K562 (cell line): Measurements from ENCODE around the gene PARD3. TPM values are rescaled to one million over a fixed set of nuclear protein-coding genes. Genes with fewer than 3 reads are reported as not detected.

ENCODE experiments used
- ATAC-seq: fragments of 200-7000 bp; cut with Tn5 transposase; 3 replicates; pipeline ENCODE4 v1.9.1; 2020; ENCODE audit warnings: moderate library complexity
- BruUV-seq: library from RNA; stranded (reverse); fragments of 400-500 nt; replicated peaks from 2 replicates; lab custom pipeline; 2021; lab: Mats Ljungman, UMichigan
- CTCF ChIA-PET: fragments of 300-600 bp; formaldehyde crosslinking; extraction: SDS; loops from one replicate; lab custom pipeline; 2021; ENCODE audit warnings: low intra/inter-chr PET ratio; lab: Yijun Ruan, JAX
- POLR2A ChIA-PET: fragments of 300-600, 350-650 bp; sonication (Branson Sonifier 250); formaldehyde crosslinking; extraction: SDS; loops from one replicate; lab custom pipeline; 2021; ENCODE audit warnings: antibody characterized with exemption, inconsistent platforms; lab: Yijun Ruan, JAX
- DNase-seq, 4 experiments: peaks; one replicate each; pipeline versions ENCODE4 v3.0.0 to v3.0.0-alpha.2; 2011 to 2018; ENCODE audit warnings: low spot score in 3 of 4, mixed read lengths in 3 of 4; ENCODE audit errors: extremely low read depth in 1 of 4
- FAIRE-seq: peaks from 2 replicates; lab custom pipeline; 2011; peaks lifted over from hg19 to GRCh38; lab: Jason Lieb, UNC
- H2AFZ ChIP-seq: 2 replicates; pipeline ENCODE4 v1.6.0; 2011; ENCODE audit warnings: low read depth, low read length, control low read depth, inconsistent platforms
- H3K27ac ChIP-seq: fragments of 200-600 bp; 3 replicates; pipeline ENCODE4 v1.8.0; 2011; ENCODE audit warnings: low read depth, mild to moderate bottlenecking, control low read depth, inconsistent platforms, low read length, moderate library complexity, mixed read lengths; ENCODE audit errors: extremely low read depth
- H3K27me3 ChIP-seq, 2 experiments: fragments of 300-600 bp in 1 of 2; 2 replicates in 1 of 2; 3 replicates in 1 of 2; pipeline versions ENCODE4 v1.6.0 to v1.8.0; 2011; ENCODE audit warnings: inconsistent platforms in 2 of 2, low read length in 2 of 2, mild to moderate bottlenecking in 1 of 2, mixed read lengths in 1 of 2, moderate library complexity in 1 of 2; ENCODE audit not compliant: control insufficient read depth in 2 of 2, insufficient read depth in 2 of 2
- H3K36me3 ChIP-seq: fragments of 300-600 bp; 3 replicates; pipeline ENCODE4 v1.8.0; 2011; ENCODE audit warnings: mild to moderate bottlenecking, low read length, inconsistent platforms; ENCODE audit not compliant: control insufficient read depth, insufficient read depth
- H3K4me1 ChIP-seq, 2 experiments: fragments of 200-600 bp in 1 of 2; replicated peaks in 1 of 2; 2 replicates in 1 of 2; 3 replicates in 1 of 2; pipeline versions ENCODE4 v1.5.1 to v1.8.0; 2011; ENCODE audit warnings: inconsistent platforms in 2 of 2, low read length in 2 of 2, mild to moderate bottlenecking in 1 of 2, mixed read lengths in 1 of 2, moderate library complexity in 1 of 2; ENCODE audit not compliant: control insufficient read depth in 2 of 2, insufficient read depth in 2 of 2
- H3K4me2 ChIP-seq: 2 replicates; pipeline ENCODE4 v1.6.1; 2011; ENCODE audit warnings: low read length, control low read depth, inconsistent platforms, mixed read lengths; ENCODE audit not compliant: insufficient read depth
- H3K4me3 ChIP-seq: fragments of 200-600 bp; sonication (generic), shearing (Covaris generic); 2 replicates; pipeline ENCODE4 v1.5.1; 2016; ENCODE audit warnings: control low read depth, inconsistent platforms
- H3K79me2 ChIP-seq: fragments of 200-600 bp; 3 replicates; pipeline ENCODE4 v1.8.0; 2011; ENCODE audit warnings: low read length, inconsistent platforms; ENCODE audit not compliant: control insufficient read depth, insufficient read depth
- H3K9ac ChIP-seq, 2 experiments: 2 replicates each; pipeline versions ENCODE4 v1.6.0 to v1.6.1; 2011; ENCODE audit warnings: low read depth in 2 of 2, low read length in 2 of 2, control low read depth in 1 of 2, inconsistent platforms in 1 of 2, mild to moderate bottlenecking in 1 of 2, mixed read lengths in 1 of 2; ENCODE audit not compliant: insufficient read depth in 1 of 2
- H3K9me1 ChIP-seq: one replicate; pipeline ENCODE4 v1.6.0; 2011; ENCODE audit warnings: inconsistent platforms, mild to moderate bottlenecking, low read length, moderate library complexity; ENCODE audit not compliant: control insufficient read depth, insufficient read depth
- H3K9me3 ChIP-seq: replicated peaks from 2 replicates; pipeline ENCODE4 v1.5.1; 2011; ENCODE audit warnings: low read depth, low read length, inconsistent platforms; ENCODE audit not compliant: control insufficient read depth, insufficient read depth
- H4K20me1 ChIP-seq: replicated peaks from 2 replicates; pipeline ENCODE4 v1.6.1; 2011; ENCODE audit warnings: low read length, inconsistent platforms, mixed read lengths; ENCODE audit not compliant: control insufficient read depth, insufficient read depth
- WGBS: fragments of 100-300 bp; shearing (Covaris generic); methylation state at CpG from one replicate; pipeline ENCODE4 v1.1.6; 2016; ENCODE audit warnings: low coverage, mixed read lengths; ENCODE audit not compliant: insufficient coverage; ENCODE audit errors: missing lambda C conversion rate; 5-methylcytosine and 5-hydroxymethylcytosine counted together
- in situ Hi-C: fragments of 300-500 bp; cut with MboI; formaldehyde crosslinking; loops from 4 replicates; pipeline ENCODE4 v1.15.0; 2018; ENCODE audit warnings: inconsistent platforms, mixed read lengths
- intact Hi-C: fragments of 100-400 bp; cut with micrococcal nuclease; formaldehyde crosslinking; loops from 2 replicates; pipeline ENCODE4 v1.14.2; 2022
- polyA plus RNA-seq, 8 experiments: library from polyadenylated mRNA; depleted of rRNA in 4 of 8; stranded (reverse) in 5 of 8; unstranded in 3 of 8; fragments of >200 nt; fragmentation: Nextera tagmentation in 2 of 8; fragmentation: Illumina TruSeq in 1 of 8; extraction: Ambion mirVana in 2 of 8; extraction: Trizol in 1 of 8; gene quantifications; 2 replicates each; pipeline versions ENCODE4 v1.2.1 to v1.2.3, GENCODE V29; 2011 to 2014; ENCODE audit warnings: inconsistent platforms in 1 of 8, missing spikeins in 1 of 8
- total RNA-seq, 7 experiments: library from RNA; depleted of rRNA in 6 of 7; stranded (reverse); fragments of >200 nt in 6 of 7; fragmentation: Illumina TruSeq in 2 of 7; extraction: Trizol in 2 of 7; gene quantifications; 2 replicates each; pipeline versions ENCODE4 v1.2.1 to v1.2.3, GENCODE V29; 2011 to 2021; ENCODE audit warnings: low replicate concordance in 1 of 7
- TF ChIP-seq, protein P1 (sequence below), 2 experiments: fragments of 450-650 bp in 1 of 2; sonication (generic) in 1 of 2; formaldehyde crosslinking in 1 of 2; IDR thresholded peaks; 2 replicates each; pipeline versions ENCODE4 v1.7.1 to v1.9.0; 2016 to 2022; ENCODE audit warnings: inconsistent platforms in 1 of 2, mild to moderate bottlenecking in 1 of 2, missing genetic modification reagents in 1 of 2
- TF ChIP-seq, protein P2 (sequence below): fragments of 450-650 bp; IDR thresholded peaks from 2 replicates; pipeline ENCODE4 v1.7.0; 2016; ENCODE audit warnings: borderline replicate concordance

The PARD3 gene
- total and polyA plus RNA-seq, 9 of the 15 experiments (the other 6 are each of a cell fraction or from before 2014, with no cell fraction given): 2.7 to 11.7 (median 7.7) TPM

DNA sequence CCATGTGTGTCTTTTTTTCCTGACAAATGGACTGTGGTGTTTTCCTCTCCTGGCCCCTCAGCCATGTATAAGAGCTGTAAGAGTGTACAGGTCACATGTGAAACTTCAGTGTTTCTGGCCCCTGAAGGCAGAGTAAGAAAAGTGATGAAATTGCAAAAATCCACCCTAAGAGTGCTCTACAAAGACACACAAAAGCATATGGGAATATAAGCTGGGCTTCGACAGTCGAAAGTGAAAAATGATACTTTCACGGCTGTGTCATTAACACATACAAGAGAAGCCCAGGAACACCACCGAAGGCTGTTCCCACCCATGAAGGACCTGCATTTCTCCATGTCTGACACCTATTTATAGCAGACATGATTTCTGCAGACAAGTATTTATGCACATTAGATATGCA is 192.2 kb downstream of the PARD3 start:
- H3K4me3 ChIP-seq: no peak overlapping the region
- POLR2A ChIA-PET: no interaction called here
- 55% methylated on average over 4 of the region's 4 CpGs for WGBS

More for the DNA sequence above, 192.2 kb downstream of the PARD3 start:
- Histone ChIP-seq H4K20me1 (0 out of 2 replicates have a peak, but pooled peaks cover 4% of the 10 kb centered on the region), H3K27me3 (peaks cover 0 to 7% of the 10 kb centered on the region in 2 experiments; a peak in 1 of 5 replicates), H3K9ac (no peak overlapping the region), H3K27ac (no peak overlapping the region), H3K36me3 (no peaks in the 10 kb centered on the region), H3K9me3 (no peaks in the 10 kb centered on the region), H2AFZ (no peak overlapping the region), H3K4me1 (peaks cover 0 to 2% of the 10 kb centered on the region in 2 experiments; a peak in 2 of 5 replicates), H3K4me2 (no peak overlapping the region), H3K9me1 (no peaks in the 10 kb centered on the region)
- DNase-seq: no peak
- BruUV-seq: no TSS peak
- TF ChIP-seq, protein P1, sequence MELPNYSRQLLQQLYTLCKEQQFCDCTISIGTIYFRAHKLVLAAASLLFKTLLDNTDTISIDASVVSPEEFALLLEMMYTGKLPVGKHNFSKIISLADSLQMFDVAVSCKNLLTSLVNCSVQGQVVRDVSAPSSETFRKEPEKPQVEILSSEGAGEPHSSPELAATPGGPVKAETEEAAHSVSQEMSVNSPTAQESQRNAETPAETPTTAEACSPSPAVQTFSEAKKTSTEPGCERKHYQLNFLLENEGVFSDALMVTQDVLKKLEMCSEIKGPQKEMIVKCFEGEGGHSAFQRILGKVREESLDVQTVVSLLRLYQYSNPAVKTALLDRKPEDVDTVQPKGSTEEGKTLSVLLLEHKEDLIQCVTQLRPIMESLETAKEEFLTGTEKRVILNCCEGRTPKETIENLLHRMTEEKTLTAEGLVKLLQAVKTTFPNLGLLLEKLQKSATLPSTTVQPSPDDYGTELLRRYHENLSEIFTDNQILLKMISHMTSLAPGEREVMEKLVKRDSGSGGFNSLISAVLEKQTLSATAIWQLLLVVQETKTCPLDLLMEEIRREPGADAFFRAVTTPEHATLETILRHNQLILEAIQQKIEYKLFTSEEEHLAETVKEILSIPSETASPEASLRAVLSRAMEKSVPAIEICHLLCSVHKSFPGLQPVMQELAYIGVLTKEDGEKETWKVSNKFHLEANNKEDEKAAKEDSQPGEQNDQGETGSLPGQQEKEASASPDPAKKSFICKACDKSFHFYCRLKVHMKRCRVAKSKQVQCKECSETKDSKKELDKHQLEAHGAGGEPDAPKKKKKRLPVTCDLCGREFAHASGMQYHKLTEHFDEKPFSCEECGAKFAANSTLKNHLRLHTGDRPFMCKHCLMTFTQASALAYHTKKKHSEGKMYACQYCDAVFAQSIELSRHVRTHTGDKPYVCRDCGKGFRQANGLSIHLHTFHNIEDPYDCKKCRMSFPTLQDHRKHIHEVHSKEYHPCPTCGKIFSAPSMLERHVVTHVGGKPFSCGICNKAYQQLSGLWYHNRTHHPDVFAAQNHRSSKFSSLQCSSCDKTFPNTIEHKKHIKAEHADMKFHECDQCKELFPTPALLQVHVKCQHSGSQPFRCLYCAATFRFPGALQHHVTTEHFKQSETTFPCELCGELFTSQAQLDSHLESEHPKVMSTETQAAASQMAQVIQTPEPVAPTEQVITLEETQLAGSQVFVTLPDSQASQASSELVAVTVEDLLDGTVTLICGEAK (IDR thresholded peaks at IDR 0.05): no peak
- TF ChIP-seq, protein P1 (CRISPR knock-in tag; IDR thresholded peaks at IDR 0.05): no peak
- TF ChIP-seq, protein P2, sequence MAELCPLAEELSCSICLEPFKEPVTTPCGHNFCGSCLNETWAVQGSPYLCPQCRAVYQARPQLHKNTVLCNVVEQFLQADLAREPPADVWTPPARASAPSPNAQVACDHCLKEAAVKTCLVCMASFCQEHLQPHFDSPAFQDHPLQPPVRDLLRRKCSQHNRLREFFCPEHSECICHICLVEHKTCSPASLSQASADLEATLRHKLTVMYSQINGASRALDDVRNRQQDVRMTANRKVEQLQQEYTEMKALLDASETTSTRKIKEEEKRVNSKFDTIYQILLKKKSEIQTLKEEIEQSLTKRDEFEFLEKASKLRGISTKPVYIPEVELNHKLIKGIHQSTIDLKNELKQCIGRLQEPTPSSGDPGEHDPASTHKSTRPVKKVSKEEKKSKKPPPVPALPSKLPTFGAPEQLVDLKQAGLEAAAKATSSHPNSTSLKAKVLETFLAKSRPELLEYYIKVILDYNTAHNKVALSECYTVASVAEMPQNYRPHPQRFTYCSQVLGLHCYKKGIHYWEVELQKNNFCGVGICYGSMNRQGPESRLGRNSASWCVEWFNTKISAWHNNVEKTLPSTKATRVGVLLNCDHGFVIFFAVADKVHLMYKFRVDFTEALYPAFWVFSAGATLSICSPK: no peak
- TF ChIP-seq, all 486 proteins: peak for 0
- CTCF ChIA-PET: no interaction called here
- no peaks in the 10 kb centered on the region for H3K79me2 ChIP-seq
- ATAC-seq (no peak), FAIRE-seq (no peak)
- intact Hi-C loops: no loop called here
- in situ Hi-C loops: no loop called here
